ENCODE results near the gene DNAJC25. TPM values are rescaled to one million over a fixed set of nuclear protein-coding genes. Genes with fewer than 3 reads are reported as not detected.

Gene DNAJC25
- total and polyA plus RNA-seq, 12 donors = 9.1 to 36.0 (median 15.5) TPM

DNA sequence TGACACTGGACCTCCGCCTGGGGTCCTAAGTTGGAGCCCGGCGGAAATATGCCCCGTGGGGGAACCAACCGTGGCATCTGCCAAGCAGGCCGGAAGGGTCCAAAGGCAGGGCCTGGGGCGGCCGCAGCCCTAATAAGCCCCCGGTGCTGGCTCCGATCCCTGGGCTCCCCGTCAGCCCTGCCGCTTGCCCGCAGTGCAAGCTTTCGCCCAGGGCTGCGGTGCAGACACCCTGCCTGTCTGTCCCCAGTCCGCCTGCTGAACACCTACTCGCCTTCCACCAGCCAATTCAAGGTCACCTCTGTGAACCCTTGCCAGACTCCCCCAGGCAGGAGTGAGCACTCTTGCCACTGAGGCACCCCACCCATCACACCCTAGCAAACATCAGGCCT, 31.2 kb upstream of the DNAJC25 start:
- H3K9me3 ChIP-seq (replicated peaks in 1 of 3) = no peaks in the 10 kb centered on the region
- H3K27ac ChIP-seq = peak overlapping the region; percentile 4 to 95 (median 80)
- 15 to 30% (median 21%) methylated on average over 4 to 17 of the region's 17 CpGs for whole genome bisulfite sequencing, 4 donors
- intact Hi-C loops (cut with DNase I) = loop anchor here (5.0 kb wide), 2 partner anchors 87 to 92 kb away; no protein-coding TSS in a partner anchor
- H3K4me1 ChIP-seq (replicated peaks in 1 of 2) = peaks cover 0 to 19% of the 10 kb centered on the region in 2 donors
- H3K4me3 ChIP-seq = peak overlapping the region in 3 of 4 donors; percentile 9 to 89 (median 51)
- peak in 4 of 7 donors; percentile 22 to 44 (median 34) for DNase-seq
- TF ChIP-seq, protein P1, sequence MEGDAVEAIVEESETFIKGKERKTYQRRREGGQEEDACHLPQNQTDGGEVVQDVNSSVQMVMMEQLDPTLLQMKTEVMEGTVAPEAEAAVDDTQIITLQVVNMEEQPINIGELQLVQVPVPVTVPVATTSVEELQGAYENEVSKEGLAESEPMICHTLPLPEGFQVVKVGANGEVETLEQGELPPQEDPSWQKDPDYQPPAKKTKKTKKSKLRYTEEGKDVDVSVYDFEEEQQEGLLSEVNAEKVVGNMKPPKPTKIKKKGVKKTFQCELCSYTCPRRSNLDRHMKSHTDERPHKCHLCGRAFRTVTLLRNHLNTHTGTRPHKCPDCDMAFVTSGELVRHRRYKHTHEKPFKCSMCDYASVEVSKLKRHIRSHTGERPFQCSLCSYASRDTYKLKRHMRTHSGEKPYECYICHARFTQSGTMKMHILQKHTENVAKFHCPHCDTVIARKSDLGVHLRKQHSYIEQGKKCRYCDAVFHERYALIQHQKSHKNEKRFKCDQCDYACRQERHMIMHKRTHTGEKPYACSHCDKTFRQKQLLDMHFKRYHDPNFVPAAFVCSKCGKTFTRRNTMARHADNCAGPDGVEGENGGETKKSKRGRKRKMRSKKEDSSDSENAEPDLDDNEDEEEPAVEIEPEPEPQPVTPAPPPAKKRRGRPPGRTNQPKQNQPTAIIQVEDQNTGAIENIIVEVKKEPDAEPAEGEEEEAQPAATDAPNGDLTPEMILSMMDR (IDR thresholded peaks at IDR 0.05) = no peak
- TF ChIP-seq POLR2A (IDR thresholded peaks at IDR 0.05) = no peak
- peaks cover 0 to 23% of the 10 kb centered on the region in 2 donors for H3K36me3 ChIP-seq (replicated peaks in 1 of 2)
- H3K27me3 ChIP-seq = no peaks in the 10 kb centered on the region

DNA sequence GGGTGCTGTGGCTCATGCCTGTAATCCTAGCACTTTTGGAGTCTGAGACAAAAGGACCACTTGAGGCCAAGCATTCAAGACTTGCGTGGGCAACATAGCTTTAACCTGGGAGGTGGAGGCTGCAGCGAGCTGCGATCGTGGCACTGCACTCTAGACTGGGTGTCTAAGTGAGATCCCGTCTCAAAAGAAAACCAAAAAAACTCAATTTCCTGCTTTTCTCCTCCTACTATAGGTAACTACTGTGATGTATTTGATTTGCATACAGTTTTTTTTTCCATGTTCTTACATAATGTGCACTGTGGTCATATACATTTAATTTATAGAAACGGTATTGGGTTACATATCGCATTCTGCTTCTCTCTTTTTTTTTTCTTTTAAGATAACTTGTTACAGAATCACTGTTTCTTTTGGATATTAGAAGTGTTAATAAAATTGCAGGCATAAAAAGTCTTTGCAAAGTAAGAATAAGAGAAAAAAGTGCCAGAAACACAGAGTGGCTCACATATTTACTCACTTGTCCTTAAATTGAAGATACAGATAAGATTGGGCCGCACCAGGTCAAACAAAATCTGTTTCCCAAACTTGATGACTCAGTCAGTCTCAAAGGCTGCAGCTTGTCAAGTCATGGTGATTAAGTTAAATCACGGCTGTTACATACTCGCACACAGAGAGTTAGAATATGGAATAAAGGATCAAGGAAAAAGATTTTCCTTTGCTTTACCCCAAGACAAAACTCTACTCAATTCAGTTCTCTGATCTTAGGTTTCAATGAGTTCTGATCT, 29.7 kb upstream of the DNAJC25 start:
- Histone ChIP-seq H3K27ac (peak overlapping the region; percentile 23 to 80 (median 40)), H3K27me3 (no peaks in the 10 kb centered on the region), H3K9me3 (replicated peaks in 1 of 3) (no peaks in the 10 kb centered on the region), H3K4me1 (replicated peaks in 1 of 2) (peaks cover 0 to 19% of the 10 kb centered on the region in 2 donors), H3K36me3 (replicated peaks in 1 of 2) (peaks cover 0 to 8% of the 10 kb centered on the region in 2 donors), H3K4me3 (no peak overlapping the region)
- peak in 6 of 7 donors; percentile 47 to 78 (median 71) for DNase-seq
- WGBS, 4 donors = 57 to 64% (median 58%) methylated on average over 10 of the region's 10 CpGs
- intact Hi-C loops (cut with DNase I) = loop anchor here in 1 of 2 donors (5.0 kb wide), 1 partner anchor 91 kb away; no protein-coding TSS in a partner anchor
- TF ChIP-seq, protein P1 (IDR thresholded peaks at IDR 0.05) = no peak
- no peak for TF ChIP-seq POLR2A (IDR thresholded peaks at IDR 0.05)

DNA sequence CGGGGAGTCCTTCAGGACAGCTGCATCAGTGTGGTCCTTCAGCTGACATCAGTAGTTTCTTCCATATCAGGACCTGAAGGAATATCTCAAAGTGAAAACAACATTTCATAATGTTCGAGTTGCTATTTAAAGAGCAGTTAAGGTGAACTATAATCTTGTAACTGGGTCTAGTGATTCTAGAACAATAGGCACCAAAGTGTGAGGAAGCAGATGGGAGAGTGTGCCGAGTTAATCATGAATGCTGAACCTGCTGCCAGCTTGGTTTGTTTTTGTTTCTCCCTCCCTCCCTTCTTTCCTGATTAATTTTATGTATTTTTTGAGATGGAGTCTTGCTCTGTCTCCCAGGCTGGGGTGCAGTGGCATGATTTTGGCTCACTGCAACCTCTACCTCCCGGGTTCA, 28.1 kb upstream of the DNAJC25 start:
- TF ChIP-seq, protein P1 (IDR thresholded peaks at IDR 0.05) = no peak
- TF ChIP-seq POLR2A (IDR thresholded peaks at IDR 0.05) = no peak
- Histone ChIP-seq H3K9me3 (replicated peaks in 1 of 3) (no peaks in the 10 kb centered on the region), H3K27me3 (no peaks in the 10 kb centered on the region), H3K36me3 (replicated peaks in 1 of 2) (no peaks in the 10 kb centered on the region), H3K27ac (no peak overlapping the region), H3K4me3 (no peak overlapping the region), H3K4me1 (replicated peaks in 1 of 2) (peaks cover 0 to 13% of the 10 kb centered on the region in 2 donors)
- DNase-seq = no peak
- WGBS, 4 donors = 72 to 87% (median 81%) methylated on average over 4 of the region's 4 CpGs
- intact Hi-C loops (cut with DNase I) = loop anchor here in 1 of 2 donors (5.0 kb wide), 1 partner anchor 89 kb away; no protein-coding TSS in a partner anchor

DNA sequence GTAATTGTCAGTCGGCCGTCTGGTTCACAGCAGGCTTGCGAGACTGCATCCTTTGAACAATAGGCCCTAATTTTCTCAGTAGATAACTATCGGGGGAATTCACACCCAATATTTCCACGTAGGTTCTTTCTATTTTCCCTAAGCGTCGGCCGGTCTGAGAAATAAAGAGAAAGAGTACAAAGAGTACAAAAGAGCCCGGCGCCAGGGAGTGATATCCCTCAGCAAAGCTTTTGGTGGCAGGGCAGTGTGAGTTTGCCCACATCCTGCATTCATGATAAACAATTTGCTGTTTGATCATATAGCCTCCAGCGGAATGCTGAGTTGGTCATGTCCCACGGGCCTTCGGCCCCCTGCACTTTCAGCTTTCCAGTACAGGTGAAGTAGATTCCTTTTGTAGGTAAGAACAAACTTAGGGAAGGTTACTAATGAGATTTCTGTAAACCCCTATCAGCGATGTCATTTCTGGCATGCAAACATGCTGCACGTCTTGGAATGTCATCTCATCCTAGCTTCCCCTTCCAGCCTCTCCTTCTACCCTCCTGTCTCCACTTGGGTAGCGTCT, 27.0 kb upstream of the DNAJC25 start:
- Histone ChIP-seq H3K9me3 (replicated peaks in 1 of 3) (no peaks in the 10 kb centered on the region), H3K4me3 (no peak overlapping the region), H3K27me3 (no peaks in the 10 kb centered on the region), H3K36me3 (replicated peaks in 1 of 2) (no peaks in the 10 kb centered on the region), H3K27ac (no peak overlapping the region), H3K4me1 (replicated peaks in 1 of 2) (peaks cover 0 to 13% of the 10 kb centered on the region in 2 donors)
- WGBS, 4 donors = 85 to 91% (median 88%) methylated on average over 16 of the region's 16 CpGs
- DNase-seq = peak in 1 of 7 donors; percentile 37
- intact Hi-C loops (cut with DNase I) = loop anchor here in 1 of 2 donors (5.0 kb wide), 1 partner anchor 88 kb away; no protein-coding TSS in a partner anchor
- TF ChIP-seq, protein P1 (IDR thresholded peaks at IDR 0.05) = no peak
- no peak for TF ChIP-seq POLR2A (IDR thresholded peaks at IDR 0.05)
